Measurements from ENCODE around the gene NTN1. TPM values are rescaled to one million over a fixed set of nuclear protein-coding genes. Genes with fewer than 3 reads are reported as not detected.
A peak's percentile ranks its signal among the peaks of the same experiment; 100 is the strongest.

Gene NTN1
- total RNA-seq, 1 donor from 2014 or later = 0.45 TPM

GRCh38 chr17:9170853-9171252 lies 149.5 kb downstream of the NTN1 start:
- Histone ChIP-seq H2AFZ (replicated peaks) (no peak overlapping the region), H3K9ac (no peak overlapping the region), H3K4me1 (peaks cover 16% of the 10 kb centered on the region), H3K4me3 (no peak overlapping the region), H3K9me3 (ENCODE audit: low read depth) (no peaks in the 10 kb centered on the region), H3K36me3 (no peaks in the 10 kb centered on the region), H3K79me2 (ENCODE audit: low read depth) (no peaks in the 10 kb centered on the region), H3K27ac (no peak overlapping the region), H3K27me3 (no peaks in the 10 kb centered on the region), H4K20me1 (ENCODE audit: low read depth) (no peaks in the 10 kb centered on the region), H3K4me2 (peak overlapping the region; percentile 35), H3F3A (ENCODE audit: low read depth) (peaks cover 10% of the 10 kb centered on the region)
- no peaks in the 10 kb centered on the region for H3K36me3 Mint-ChIP-seq
- H3K4me3 Mint-ChIP-seq = no peak overlapping the region
- H3K27me3 Mint-ChIP-seq (ENCODE audit: insufficient read depth, low read depth) = peaks cover 3% of the 10 kb centered on the region
- DNase-seq (ENCODE audit: low spot score) = no peak
- TF ChIP-seq, protein P1, sequence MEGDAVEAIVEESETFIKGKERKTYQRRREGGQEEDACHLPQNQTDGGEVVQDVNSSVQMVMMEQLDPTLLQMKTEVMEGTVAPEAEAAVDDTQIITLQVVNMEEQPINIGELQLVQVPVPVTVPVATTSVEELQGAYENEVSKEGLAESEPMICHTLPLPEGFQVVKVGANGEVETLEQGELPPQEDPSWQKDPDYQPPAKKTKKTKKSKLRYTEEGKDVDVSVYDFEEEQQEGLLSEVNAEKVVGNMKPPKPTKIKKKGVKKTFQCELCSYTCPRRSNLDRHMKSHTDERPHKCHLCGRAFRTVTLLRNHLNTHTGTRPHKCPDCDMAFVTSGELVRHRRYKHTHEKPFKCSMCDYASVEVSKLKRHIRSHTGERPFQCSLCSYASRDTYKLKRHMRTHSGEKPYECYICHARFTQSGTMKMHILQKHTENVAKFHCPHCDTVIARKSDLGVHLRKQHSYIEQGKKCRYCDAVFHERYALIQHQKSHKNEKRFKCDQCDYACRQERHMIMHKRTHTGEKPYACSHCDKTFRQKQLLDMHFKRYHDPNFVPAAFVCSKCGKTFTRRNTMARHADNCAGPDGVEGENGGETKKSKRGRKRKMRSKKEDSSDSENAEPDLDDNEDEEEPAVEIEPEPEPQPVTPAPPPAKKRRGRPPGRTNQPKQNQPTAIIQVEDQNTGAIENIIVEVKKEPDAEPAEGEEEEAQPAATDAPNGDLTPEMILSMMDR (IDR thresholded peaks at IDR 0.05) = no peak
- no peak for TF ChIP-seq EZH2phosphoT487 (IDR thresholded peaks at IDR 0.05)
- TF ChIP-seq EZH2 (IDR thresholded peaks at IDR 0.05) = no peak
- H3K27ac Mint-ChIP-seq = no peak overlapping the region
- peaks cover 3% of the 10 kb centered on the region for H3K9me3 Mint-ChIP-seq
- peaks cover 9% of the 10 kb centered on the region for H3K4me1 Mint-ChIP-seq

GRCh38 chr17:9173386-9173983 lies 152.2 kb downstream of the NTN1 start:
- Mint-ChIP-seq H3K4me1 (peaks cover 9% of the 10 kb centered on the region), H3K27ac (no peak overlapping the region), H3K36me3 (no peaks in the 10 kb centered on the region), H3K9me3 (peaks cover 3% of the 10 kb centered on the region), H3K27me3 (ENCODE audit: insufficient read depth, low read depth) (peaks cover 5% of the 10 kb centered on the region), H3K4me3 (no peak overlapping the region)
- no peak overlapping the region for H2AFZ ChIP-seq (replicated peaks)
- H3K79me2 ChIP-seq (ENCODE audit: low read depth) = no peaks in the 10 kb centered on the region
- no peak overlapping the region for H3K4me2 ChIP-seq
- TF ChIP-seq EZH2 (IDR thresholded peaks at IDR 0.05) (no peak), EZH2phosphoT487 (IDR thresholded peaks at IDR 0.05) (no peak)
- TF ChIP-seq, protein P1 (IDR thresholded peaks at IDR 0.05) = no peak
- peaks cover 12% of the 10 kb centered on the region for H3K4me1 ChIP-seq
- no peak for DNase-seq (ENCODE audit: low spot score)
- no peaks in the 10 kb centered on the region for H3F3A ChIP-seq (ENCODE audit: low read depth)
- H3K9me3 ChIP-seq (ENCODE audit: low read depth) = no peaks in the 10 kb centered on the region
- no peak overlapping the region for H3K27ac ChIP-seq
- H3K9ac ChIP-seq = no peak overlapping the region
- no peaks in the 10 kb centered on the region for H3K36me3 ChIP-seq
- H4K20me1 ChIP-seq (ENCODE audit: low read depth) = no peaks in the 10 kb centered on the region
- no peaks in the 10 kb centered on the region for H3K27me3 ChIP-seq
- no peak overlapping the region for H3K4me3 ChIP-seq

GRCh38 chr17:9174312-9174711 lies 153.0 kb downstream of the NTN1 start:
- Histone ChIP-seq H3K27ac (no peak overlapping the region), H3K27me3 (no peaks in the 10 kb centered on the region), H3K4me3 (no peak overlapping the region), H4K20me1 (ENCODE audit: low read depth) (no peaks in the 10 kb centered on the region), H2AFZ (replicated peaks) (no peak overlapping the region), H3K79me2 (ENCODE audit: low read depth) (no peaks in the 10 kb centered on the region), H3F3A (ENCODE audit: low read depth) (no peaks in the 10 kb centered on the region), H3K4me1 (peaks cover 20% of the 10 kb centered on the region), H3K36me3 (no peaks in the 10 kb centered on the region), H3K9me3 (ENCODE audit: low read depth) (no peaks in the 10 kb centered on the region), H3K9ac (no peak overlapping the region), H3K4me2 (no peak overlapping the region)
- no peak overlapping the region for H3K27ac Mint-ChIP-seq
- TF ChIP-seq EZH2phosphoT487 (IDR thresholded peaks at IDR 0.05) (no peak), EZH2 (IDR thresholded peaks at IDR 0.05) (no peak)
- TF ChIP-seq, protein P1 (IDR thresholded peaks at IDR 0.05) = no peak
- H3K36me3 Mint-ChIP-seq = no peaks in the 10 kb centered on the region
- no peak overlapping the region for H3K4me3 Mint-ChIP-seq
- peaks cover 9% of the 10 kb centered on the region for H3K4me1 Mint-ChIP-seq
- peaks cover 3% of the 10 kb centered on the region for H3K9me3 Mint-ChIP-seq
- H3K27me3 Mint-ChIP-seq (ENCODE audit: insufficient read depth, low read depth) = peaks cover 5% of the 10 kb centered on the region
- no peak for DNase-seq (ENCODE audit: low spot score)
